ENCODE results near the gene GTPBP3. TPM values are rescaled to one million over a fixed set of nuclear protein-coding genes. Genes with fewer than 3 reads are reported as not detected.

The GTPBP3 gene, protein sequence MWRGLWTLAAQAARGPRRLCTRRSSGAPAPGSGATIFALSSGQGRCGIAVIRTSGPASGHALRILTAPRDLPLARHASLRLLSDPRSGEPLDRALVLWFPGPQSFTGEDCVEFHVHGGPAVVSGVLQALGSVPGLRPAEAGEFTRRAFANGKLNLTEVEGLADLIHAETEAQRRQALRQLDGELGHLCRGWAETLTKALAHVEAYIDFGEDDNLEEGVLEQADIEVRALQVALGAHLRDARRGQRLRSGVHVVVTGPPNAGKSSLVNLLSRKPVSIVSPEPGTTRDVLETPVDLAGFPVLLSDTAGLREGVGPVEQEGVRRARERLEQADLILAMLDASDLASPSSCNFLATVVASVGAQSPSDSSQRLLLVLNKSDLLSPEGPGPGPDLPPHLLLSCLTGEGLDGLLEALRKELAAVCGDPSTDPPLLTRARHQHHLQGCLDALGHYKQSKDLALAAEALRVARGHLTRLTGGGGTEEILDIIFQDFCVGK
- total RNA-seq (2021; ENCODE audit: unreplicated experiment) = 35.3 TPM
- 33.2 TPM for polyA plus RNA-seq (2012; ENCODE audit: insufficient read length)
- percentile 51 among the genes with signal in this experiment for Bru-seq, nascent RNA
- percentile 67 among the genes with signal in this experiment for BruChase-seq, experiment 1, labeled RNA remaining after a 2-hour chase
- percentile 75 among the genes with signal in this experiment for BruChase-seq, experiment 2, labeled RNA remaining after a 6-hour chase
- long read RNA-seq, transcript GTPBP3-201 (9 exons, 2,579 nt) = major isoform, 16 of 36 reads
- long read RNA-seq, transcript GTPBP3-222 (9 exons, 2,493 nt) = minor isoform, 5 of 36 reads
- long read RNA-seq, partial matches to known transcripts = 0 of 36 reads
- long read RNA-seq, other reads (novel, unspliced or antisense) = 14 of 36 reads

DNA sequence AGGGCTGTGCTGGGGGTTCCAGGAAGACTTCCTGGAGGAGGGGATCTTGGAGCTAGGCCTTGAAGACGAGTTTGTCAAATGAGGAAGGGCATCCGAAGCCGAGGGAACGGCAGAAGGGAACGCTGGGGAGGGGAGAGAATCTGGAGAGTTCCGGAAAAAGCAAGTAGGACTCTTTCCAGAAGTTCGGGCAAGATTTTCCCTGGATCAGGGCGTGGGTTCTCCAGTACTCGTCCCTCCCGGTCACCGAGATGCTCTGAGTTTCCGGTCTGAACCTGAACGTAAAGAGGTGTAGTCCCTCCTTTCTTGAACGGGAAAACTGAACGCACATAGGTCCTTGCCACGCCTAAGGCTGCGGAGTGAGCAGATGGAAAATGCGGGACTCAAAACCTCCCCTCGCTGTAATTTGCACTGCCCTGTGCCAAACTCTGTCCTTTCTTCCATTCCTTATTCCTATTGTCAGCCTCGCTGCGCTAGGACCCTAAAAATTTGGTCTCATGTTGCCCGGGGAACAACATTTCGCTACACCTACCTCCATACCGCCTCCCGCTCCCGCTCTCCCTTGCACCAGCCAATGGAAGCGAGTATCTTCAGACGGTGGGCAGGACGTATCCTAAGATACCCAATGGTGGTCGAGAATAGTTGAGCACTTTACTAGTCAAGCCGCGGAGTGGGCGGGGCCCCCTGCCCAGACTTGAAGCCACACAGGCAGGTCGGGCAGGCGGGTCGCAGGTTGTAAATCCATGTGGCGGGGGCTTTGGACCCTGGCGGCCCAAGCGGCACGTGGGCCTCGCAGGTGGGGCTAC lies at the start of gene GTPBP3:
TSS of gene GTPBP3 (plus strand) at position 682 of the 803 bp plus-strand sequence. CDS start at position 741, 59 bp downstream.
- TSS peak; percentile 95 for BruUV-seq (replicated peaks)
- POLR2A ChIA-PET = interaction anchor here (1.1 kb wide), 1 partner anchor 30 kb away, joined by 3 read pairs; no protein-coding TSS in a partner anchor
- Histone ChIP-seq H3K27me3 (ENCODE audit: control insufficient read depth, insufficient read depth, low read length) (no peaks in the 10 kb centered on the region), H3K4me1 (ENCODE audit: control insufficient read depth, insufficient read depth, low read length) (peaks cover 12% of the 10 kb centered on the region), H3K4me3 (ENCODE audit: low read depth in 2 of 2, low read length in 2 of 2) (peak within 1 kb of the TSS; percentile 86 to 94), H3K36me3 (ENCODE audit: control insufficient read depth, insufficient read depth, low read length) (peaks cover 7% of the 10 kb centered on the region; the same call in 1 of the 2 replicates), H3K27ac (ENCODE audit: low read length) (peak within 1 kb of the TSS; percentile 98), H3K9me3 (ENCODE audit: control insufficient read depth, insufficient read depth, low read depth, low read length) (no peaks in the 10 kb centered on the region)
- intact Hi-C loops (cut with micrococcal nuclease; ENCODE audit: unreplicated experiment) (no loop called here), in situ Hi-C loops (cut with HindIII; ENCODE audit: low pct_unique_long_range_greater_than_20kb, low sequenced_read_pairs) (no loop called here)
- DNase-seq (ENCODE audit: low read depth, low spot score) (peak; percentile 89), ATAC-seq (peak; percentile 88)
- CTCF ChIA-PET = interaction anchor here (0.6 kb wide), 1 partner anchor 156 kb away, joined by 3 read pairs; no protein-coding TSS in a partner anchor
- TF ChIP-seq SIN3A (IDR thresholded peaks at IDR 0.05; ENCODE audit: borderline replicate concordance, insufficient read depth, low read depth, low read length) (no peak), POLR2AphosphoS5 (IDR thresholded peaks at IDR 0.05; ENCODE audit: low read depth, low read length) (peak; percentile 40; the same call in 1 of the 2 replicates), REST (IDR thresholded peaks at IDR 0.05; ENCODE audit: insufficient read depth in 1 of 2, low read depth in 2 of 2, low read length in 1 of 2) (no peak), TCF7L2 (IDR thresholded peaks at IDR 0.05; ENCODE audit: low read depth, low read length) (peak; percentile 45)
- TF ChIP-seq, protein P1, sequence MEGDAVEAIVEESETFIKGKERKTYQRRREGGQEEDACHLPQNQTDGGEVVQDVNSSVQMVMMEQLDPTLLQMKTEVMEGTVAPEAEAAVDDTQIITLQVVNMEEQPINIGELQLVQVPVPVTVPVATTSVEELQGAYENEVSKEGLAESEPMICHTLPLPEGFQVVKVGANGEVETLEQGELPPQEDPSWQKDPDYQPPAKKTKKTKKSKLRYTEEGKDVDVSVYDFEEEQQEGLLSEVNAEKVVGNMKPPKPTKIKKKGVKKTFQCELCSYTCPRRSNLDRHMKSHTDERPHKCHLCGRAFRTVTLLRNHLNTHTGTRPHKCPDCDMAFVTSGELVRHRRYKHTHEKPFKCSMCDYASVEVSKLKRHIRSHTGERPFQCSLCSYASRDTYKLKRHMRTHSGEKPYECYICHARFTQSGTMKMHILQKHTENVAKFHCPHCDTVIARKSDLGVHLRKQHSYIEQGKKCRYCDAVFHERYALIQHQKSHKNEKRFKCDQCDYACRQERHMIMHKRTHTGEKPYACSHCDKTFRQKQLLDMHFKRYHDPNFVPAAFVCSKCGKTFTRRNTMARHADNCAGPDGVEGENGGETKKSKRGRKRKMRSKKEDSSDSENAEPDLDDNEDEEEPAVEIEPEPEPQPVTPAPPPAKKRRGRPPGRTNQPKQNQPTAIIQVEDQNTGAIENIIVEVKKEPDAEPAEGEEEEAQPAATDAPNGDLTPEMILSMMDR (IDR thresholded peaks at IDR 0.05) = no peak

- intact Hi-C loops (cut with micrococcal nuclease; ENCODE audit: unreplicated experiment) = loop anchor here (10.0 kb wide), 1 partner anchor 65 kb away; the partner anchor contains the start of gene OCEL1
- ChIA-PET POLR2A (no interaction called here), CTCF (interaction anchor here (0.5 kb wide), 1 partner anchor 15 kb away, joined by 5 read pairs; no protein-coding TSS in a partner anchor)
- TF ChIP-seq, protein P1 (IDR thresholded peaks at IDR 0.05) = no peak
- TF ChIP-seq REST (IDR thresholded peaks at IDR 0.05; ENCODE audit: insufficient read depth in 1 of 2, low read depth in 2 of 2, low read length in 1 of 2) = no peak
- no peak for TF ChIP-seq POLR2AphosphoS5 (IDR thresholded peaks at IDR 0.05; ENCODE audit: low read depth, low read length)
- no peak for TF ChIP-seq TCF7L2 (IDR thresholded peaks at IDR 0.05; ENCODE audit: low read depth, low read length)
- TF ChIP-seq SIN3A (IDR thresholded peaks at IDR 0.05; ENCODE audit: borderline replicate concordance, insufficient read depth, low read depth, low read length) = no peak
- ATAC-seq (0 out of 2 replicates have a peak, but pooled peaks have one; percentile 47), DNase-seq (ENCODE audit: low read depth, low spot score) (no peak)
- no TSS peak for BruUV-seq (replicated peaks)
- H3K4me1 ChIP-seq (ENCODE audit: control insufficient read depth, insufficient read depth, low read length) = peaks cover 3% of the 10 kb centered on the region; the same call in 1 of the 2 replicates
- no peaks in the 10 kb centered on the region for H3K36me3 ChIP-seq (ENCODE audit: control insufficient read depth, insufficient read depth, low read length)
- H3K4me3 ChIP-seq (ENCODE audit: low read depth in 2 of 2, low read length in 2 of 2) = no peak overlapping the region
- H3K27me3 ChIP-seq (ENCODE audit: control insufficient read depth, insufficient read depth, low read length) = no peaks in the 10 kb centered on the region
- in situ Hi-C loops (cut with HindIII; ENCODE audit: low pct_unique_long_range_greater_than_20kb, low sequenced_read_pairs) = no loop called here
- no peak overlapping the region for H3K27ac ChIP-seq (ENCODE audit: low read length)
- no peaks in the 10 kb centered on the region for H3K9me3 ChIP-seq (ENCODE audit: control insufficient read depth, insufficient read depth, low read depth, low read length)
Measured at GRCh38 chr19:17289489-17289888, 47.9 kb upstream of the GTPBP3 start.

All from Panc1 (cell line).